ENCODE results near the gene FOXA3.
A peak's percentile ranks its signal among the peaks of the same experiment; 100 is the strongest.
"Not testable (repeated sequence)": the region's sequence is repeated elsewhere in the genome, so short reads cannot be mapped to it uniquely, and the experiment has no call there.

The FOXA3 gene

GRCh38 chr19:45828945-45829344 lies 35.2 kb upstream of the FOXA3 start:
- DNase-seq = no peak

GRCh38 chr19:45834970-45835369 lies 29.2 kb upstream of the FOXA3 start:
- DNase-seq = no peak

GRCh38 chr19:45842198-45842597 lies 21.9 kb upstream of the FOXA3 start:
- DNase-seq = no peak

DNA sequence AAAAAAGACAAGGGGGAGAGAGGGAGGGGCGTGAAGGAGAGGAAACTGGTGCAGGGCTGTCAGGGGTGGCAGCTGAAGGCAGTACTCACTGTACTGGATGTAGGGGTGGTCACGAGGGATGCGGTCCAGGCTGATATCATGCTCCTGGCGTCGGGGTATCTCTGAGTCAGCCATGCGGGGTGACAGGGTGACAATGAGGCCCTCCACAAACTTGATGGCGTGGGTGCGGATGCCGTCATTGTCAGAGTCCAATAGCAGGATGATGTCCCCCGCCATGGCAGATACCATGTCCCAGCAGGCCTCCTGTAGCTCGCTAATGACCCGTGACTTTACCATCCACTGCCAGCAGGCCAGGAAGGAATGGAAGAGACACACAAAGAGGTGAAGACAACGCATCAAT lies 16.5 kb upstream of the FOXA3 start:
- no peak for DNase-seq

- DNase-seq = no peak
Observed at GRCh38 chr19:45848922-45849321, 15.2 kb upstream of the FOXA3 start.

- no peak for DNase-seq
Observed at GRCh38 chr19:45852145-45852750, 11.9 kb upstream of the FOXA3 start.

DNA sequence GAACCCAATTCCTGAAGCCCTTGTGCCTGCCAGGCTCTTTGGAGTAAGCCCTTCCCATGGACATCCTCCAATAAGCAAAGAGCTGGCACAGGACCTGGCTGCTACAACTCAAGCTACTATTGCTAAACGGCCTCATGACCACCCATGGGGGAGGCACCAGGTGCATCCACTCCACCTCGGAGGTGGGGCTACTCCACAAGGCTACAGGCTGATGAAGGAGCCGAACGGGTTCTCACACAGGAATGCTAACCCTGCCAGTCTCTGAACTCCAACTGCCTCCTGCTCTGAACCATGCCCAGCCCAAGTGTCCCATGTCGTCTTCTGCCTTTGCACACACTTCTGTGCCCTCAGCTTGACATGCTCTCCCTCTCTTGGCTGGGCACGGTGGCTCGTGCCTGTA lies 11.1 kb upstream of the FOXA3 start:
- no peak for DNase-seq

DNA sequence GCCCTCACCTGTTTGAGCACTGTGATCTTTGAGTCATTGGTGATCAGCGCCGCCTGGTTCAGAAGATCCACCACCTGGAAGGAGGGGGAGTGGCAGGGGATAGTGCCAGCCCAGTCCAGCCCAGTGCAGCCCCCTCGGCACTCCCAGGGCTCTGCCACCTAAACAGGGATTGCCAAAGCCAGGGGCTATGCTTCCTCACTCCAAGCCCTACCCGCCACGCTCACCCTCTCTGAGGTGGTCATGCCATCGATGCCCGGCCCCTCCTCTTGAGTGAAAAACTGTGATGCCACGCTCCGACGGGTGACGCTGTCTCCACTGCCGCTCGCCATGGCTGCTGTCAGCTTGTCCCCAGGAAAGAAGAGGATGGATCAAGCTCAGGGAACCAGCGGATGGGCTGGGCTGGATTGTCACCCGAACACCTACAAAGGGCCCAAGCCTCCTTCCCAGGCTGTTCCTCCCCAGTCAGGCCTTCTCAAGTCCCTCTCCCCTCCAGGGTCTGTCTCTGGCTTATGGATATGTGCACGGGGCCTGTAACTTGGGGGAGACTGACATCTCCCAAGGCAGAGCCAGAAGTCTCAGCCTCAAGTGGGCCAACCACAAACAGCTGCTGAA lies 9.9 kb upstream of the FOXA3 start:
- no peak for DNase-seq

DNA sequence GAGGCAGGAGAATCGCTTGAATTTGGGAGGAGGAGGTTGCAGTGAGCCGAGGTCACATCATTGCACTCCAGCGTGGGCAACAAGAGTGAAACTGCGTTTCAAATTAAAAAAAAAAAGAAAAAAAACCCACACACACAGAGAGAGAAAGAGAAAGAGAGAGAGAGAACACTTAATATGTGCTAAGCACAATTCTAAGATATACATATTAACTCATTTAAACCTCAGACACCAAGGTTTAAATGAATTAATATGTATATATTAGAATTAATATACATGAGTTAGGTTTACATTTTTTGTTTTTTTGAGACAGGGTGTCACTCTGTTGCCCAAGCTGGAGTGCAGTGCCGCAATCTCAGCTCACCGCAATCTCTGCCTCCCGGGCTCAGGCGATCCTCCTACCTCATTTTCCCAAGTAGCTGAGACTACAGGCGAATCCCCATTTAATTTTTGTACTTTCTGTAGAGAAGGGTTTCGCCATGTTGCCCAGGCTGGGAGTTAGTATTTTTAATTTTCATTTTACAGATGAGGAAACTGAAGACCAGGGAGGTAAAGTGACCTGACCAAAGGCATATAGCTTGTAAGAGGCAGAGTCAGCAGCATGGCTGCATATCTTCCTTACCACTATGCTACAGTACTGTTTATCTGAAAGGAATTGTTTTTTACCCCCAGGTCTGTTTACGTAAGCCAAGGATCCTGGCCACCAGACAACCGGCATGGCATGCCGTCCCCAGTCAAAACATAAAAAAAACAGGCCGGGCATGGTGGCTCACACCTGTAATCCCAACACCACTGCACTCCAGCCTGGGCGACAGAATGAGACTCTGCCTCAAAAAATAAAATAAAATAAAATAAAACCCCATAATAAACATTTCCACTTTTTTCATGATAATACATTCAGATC lies 3.5 kb upstream of the FOXA3 start:
- DNase-seq = no peak

- no peak for DNase-seq
Observed at GRCh38 chr19:45862271-45862563, 1.9 kb upstream of the FOXA3 start.

DNA sequence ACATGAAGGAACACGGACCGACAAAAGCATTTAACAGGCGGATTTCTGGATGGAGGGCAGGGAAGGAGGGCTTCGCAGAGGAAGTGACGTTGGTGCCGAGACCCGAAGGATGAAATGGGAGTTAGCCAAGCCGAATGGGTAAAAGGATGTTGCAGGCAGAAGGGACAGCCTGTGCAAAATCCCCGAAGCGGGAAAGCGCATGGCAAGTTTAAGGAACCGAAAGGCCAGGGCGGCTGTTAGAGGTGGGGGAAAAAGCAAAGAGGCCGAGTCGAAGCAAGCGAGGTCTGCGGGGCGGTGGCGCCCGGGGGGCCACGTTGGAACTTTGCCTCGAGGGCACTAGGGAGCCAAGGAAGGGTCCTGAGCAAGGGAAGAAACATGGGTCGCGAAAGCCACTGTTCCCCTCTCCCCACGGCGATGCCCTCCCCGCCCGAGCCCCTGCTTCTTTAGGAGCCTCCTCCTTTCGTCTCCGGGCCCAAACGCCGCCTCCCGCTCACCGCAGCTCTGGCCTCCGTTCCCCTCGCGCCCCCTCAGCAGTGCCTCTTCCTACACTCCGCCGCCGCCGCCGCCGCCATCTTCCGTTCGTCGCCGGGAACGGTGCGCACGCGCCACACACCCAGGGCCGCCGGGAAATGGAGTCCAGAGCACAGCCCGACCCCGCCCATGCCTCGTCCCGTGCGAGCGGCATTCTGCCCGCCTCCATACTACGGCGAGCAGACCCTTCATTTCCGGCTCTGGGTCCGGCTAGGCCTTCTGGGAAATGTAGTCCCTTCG lies 1.4 kb upstream of the FOXA3 start, which contains the start of gene SYMPK:
SYMPK (minus strand) TSS at position 584 of the 771 bp plus-strand sequence. CDS start 8,652 bp downstream, outside the sequence.
- peak; percentile 86 to 94 for DNase-seq

DNA sequence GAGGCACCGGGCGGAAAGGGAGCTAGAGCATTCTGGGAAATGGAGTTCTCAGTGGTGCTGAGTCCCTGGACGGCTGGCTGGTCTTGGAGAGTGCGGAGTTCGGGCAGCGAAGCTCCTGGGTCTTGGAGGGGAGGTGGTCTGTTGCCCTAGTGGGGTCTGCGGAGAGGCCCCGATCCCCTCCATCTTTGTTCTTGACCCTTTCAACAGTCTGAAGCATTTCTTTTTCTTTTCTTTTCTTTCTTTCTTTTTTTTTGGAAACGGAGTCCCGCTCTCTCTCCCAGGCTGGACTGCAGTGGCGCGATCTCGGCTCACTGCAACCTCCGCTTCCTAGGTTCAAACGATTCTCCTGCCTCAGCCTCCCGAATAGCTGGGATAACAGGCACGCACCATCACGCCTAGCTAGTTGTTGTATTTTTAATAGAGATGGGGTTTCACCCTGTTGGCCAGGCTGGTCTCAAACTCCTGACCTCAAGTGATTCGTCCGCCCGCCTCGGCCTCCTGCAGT lies 739 bp upstream of the FOXA3 start:
- no peak for DNase-seq

DNA sequence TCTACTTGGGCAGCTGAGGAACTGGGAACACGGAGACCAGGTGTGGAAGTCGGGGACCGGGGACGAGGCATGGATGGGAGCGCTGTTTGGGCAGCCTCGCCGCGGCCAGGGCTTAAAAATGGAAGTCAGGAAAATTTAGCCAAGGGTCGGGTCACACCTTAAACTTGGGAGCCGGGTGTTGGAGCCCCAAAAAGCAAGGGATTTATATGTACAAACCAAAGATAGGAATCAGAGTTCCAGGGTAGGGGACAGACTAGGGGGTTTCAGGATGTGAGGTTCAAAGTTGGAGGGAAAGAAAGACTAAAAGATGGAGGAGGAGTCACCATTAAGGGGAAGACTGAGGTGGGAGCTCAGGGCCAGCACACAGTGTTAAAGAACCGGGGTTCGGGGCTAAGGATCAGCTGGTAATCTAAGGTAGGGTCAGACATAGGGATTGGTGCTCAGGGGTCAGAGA lies 530 bp downstream of the FOXA3 start:
- no peak for DNase-seq

DNA sequence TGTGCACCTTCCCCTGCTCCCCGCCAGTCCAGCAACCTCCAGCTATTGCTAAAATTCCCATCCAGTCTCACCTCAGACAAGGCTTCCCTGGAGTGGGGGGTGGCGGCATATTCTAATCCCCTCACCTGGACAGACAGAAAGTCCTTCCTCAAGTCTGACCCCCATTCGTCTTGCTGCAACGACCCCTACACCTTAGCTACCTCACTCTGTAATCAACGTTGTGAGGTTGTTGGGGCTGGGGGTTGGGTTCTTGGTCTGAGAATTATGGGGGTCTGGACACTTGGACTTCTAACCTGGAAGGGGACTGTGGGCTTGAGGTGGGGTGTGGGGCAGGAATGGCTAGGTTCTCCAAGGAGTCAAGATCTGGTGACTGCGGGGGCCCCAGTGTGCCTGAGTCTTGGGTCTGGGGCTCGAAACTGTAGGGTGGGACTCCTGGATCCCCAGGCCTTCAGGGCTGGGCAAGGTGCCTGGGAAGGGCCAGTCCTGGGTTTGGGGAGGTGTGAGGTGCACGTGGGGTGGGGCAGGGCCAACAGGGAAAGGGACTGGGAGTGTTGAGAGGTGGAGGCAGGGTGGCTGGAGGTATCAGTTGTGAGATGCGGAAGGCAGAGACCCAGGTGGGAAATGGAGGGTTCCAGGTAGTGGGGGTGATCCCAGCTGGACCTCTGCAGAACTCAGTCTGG lies 1.3 kb downstream of the FOXA3 start:
- no peak for DNase-seq

DNA sequence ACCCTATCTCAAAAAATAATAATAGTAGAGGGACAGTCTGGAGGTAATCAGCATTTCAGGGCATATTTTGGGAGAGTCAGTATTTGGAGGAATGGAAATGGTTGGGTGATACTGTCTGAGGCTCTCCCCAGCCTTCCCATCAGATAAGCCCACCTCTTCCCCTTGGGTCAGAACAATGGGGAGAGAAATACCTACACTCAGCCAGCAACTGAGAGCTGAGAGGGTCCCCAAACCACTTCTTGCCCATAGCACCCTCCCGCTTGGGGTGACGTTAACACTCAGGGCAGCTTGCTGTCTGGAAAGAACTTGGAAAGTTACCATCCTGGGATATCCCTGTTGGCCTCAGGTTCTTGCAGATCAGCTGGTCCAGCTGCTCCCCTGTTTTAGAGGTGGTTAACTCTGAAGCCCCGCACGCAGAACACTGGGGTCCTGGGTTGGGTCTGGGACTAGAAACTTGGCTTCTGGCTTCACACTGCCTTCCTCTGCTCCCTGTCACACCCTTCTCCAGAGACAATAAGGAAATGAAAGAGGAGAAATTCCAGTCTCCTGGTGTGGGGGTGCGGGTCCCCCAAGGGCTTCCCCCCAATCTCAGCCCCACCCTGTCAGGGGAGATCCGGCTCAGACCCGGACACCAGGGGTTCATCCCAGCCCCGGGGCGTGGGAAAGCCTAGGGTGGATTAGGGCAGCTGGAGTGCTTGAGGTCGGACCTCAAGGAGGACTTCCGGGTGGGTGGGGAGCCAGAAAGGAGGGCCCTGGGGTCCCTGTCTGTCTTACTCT lies 2.5 kb downstream of the FOXA3 start:
- DNase-seq = no peak

DNA sequence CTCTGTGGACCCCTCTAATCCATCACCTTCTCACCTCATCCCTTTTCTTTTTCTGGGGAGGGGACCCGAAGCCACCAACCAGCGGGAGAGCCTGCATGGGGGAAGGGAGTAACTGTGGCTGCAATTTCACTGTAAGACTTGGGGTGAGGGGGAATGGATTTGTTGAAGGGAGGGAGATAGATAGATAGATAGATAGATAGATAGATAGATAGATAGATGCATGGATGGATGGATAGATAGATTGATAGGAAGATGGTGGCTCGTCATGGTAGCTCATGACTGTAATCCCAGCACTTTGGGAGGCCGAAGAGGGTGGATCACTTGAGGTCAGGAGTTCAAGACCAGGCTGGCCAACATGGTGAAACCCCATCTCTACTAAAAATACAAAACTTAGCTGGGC lies 3.1 kb downstream of the FOXA3 start:
- DNase-seq = not testable (repeated sequence)

GRCh38 chr19:45870798-45871197 lies 6.7 kb downstream of the FOXA3 start:
- no peak for DNase-seq

- no peak for DNase-seq
Observed at GRCh38 chr19:45872095-45872919, 8.2 kb downstream of the FOXA3 start.

DNA sequence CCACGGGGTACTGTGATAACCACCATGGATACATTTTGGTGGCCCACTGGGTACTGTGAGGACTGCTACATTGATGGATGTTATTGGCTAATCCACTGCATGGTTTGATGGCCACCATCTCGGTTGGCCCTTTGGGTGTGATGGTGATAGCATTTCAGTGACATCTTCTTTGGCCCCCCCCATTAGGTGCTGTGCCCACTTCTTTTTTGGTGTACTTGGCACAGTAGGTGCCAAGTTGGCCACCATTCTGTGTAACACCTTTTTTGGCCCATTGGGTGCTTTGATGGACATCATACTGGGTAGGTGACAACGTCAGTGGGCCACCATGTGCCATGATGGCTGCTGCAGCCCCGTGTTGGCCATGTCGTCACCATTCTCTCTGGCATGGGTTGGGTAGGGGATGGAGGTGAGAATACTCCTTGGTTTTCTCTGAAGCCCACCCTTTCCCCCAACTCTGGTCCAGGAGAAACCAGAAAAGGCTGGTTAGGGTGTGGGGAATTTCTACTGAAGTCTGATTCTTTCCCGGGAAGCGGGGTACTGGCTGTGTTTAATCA lies 9.2 kb downstream of the FOXA3 start:
- DNase-seq = no peak

- no peak for DNase-seq
Observed at GRCh38 chr19:45874620-45874966, 10.5 kb downstream of the FOXA3 start.

- DNase-seq = no peak
Observed at GRCh38 chr19:45876161-45876410, 12.0 kb downstream of the FOXA3 start.
